Glutamatergic neuron (in vitro differentiated cells): ENCODE results near the gene AGPAT3. TPM values are rescaled to one million over a fixed set of nuclear protein-coding genes. Genes with fewer than 3 reads are reported as not detected.
A peak's percentile ranks its signal among the peaks of the same experiment; 100 is the strongest.
"Not testable (repeated sequence)": the region's sequence is repeated elsewhere in the genome, so short reads cannot be mapped to it uniquely, and the experiment has no call there.

Source experiments
- DNase-seq: peaks from one replicate; pipeline ENCODE4 v3.0.0; 2022
- H3K27ac Mint-ChIP-seq: one replicate; pipeline ENCODE4 v1.8.0; 2020; ENCODE audit warnings: mild to moderate bottlenecking, mixed read lengths, inconsistent platforms; ENCODE audit not compliant: unreplicated experiment
- H3K27me3 Mint-ChIP-seq: one replicate; pipeline ENCODE4 v1.8.0; 2020; ENCODE audit warnings: mild to moderate bottlenecking, moderate library complexity, mixed read lengths, inconsistent platforms; ENCODE audit not compliant: unreplicated experiment
- H3K36me3 Mint-ChIP-seq: one replicate; pipeline ENCODE4 v1.8.0; 2020; ENCODE audit warnings: mild to moderate bottlenecking, mixed read lengths, inconsistent platforms; ENCODE audit not compliant: unreplicated experiment
- H3K4me1 Mint-ChIP-seq: one replicate; pipeline ENCODE4 v1.8.0; 2020; ENCODE audit warnings: mild to moderate bottlenecking, low read depth, mixed read lengths, inconsistent platforms; ENCODE audit not compliant: unreplicated experiment
- H3K4me3 Mint-ChIP-seq: one replicate; pipeline ENCODE4 v1.8.0; 2020; ENCODE audit warnings: mild to moderate bottlenecking, mixed read lengths, inconsistent platforms; ENCODE audit not compliant: unreplicated experiment
- H3K9me3 Mint-ChIP-seq: one replicate; pipeline ENCODE4 v1.8.0; 2020; ENCODE audit warnings: mild to moderate bottlenecking, moderate library complexity, mixed read lengths, inconsistent platforms; ENCODE audit not compliant: unreplicated experiment
- total RNA-seq: library from RNA; stranded (reverse); fragmentation: NEBNext Ultra II Directional; extraction: Animal tissue kit (Norgen Biotek cat#: 25700); gene quantifications from one replicate; pipeline ENCODE4 v1.2.1, GENCODE V29; 2021; ENCODE audit not compliant: unreplicated experiment
- TF ChIP-seq, protein P1 (sequence below): fragments of 200-600 bp; sonication (generic); IDR thresholded peaks from one replicate; pipeline ENCODE4 v1.5.0; 2021; ENCODE audit not compliant: partially characterized antibody, unreplicated experiment

AGPAT3 gene
- total RNA-seq, 1 donor from 2014 or later = 12.6 TPM

DNA sequence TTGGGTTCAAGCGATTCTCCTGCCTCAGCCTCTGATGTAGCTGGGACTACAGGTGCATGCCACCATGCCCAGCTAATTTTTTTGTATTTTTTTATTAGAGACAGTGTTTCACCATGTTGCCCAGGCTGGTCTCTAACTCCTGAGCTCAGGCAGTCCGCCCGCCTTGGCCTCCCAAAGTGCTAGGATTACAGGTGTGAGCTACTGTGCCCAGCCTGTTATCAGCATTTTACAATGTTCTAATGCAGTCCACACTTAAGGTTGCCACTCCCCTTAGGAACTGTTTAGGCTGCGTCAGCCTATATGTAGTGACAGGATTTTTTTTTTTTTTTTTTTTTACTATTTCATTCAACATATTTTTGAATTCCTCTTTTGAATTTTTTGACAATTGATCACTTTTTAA lies 30.2 kb downstream of the AGPAT3 start:
- no peaks in the 10 kb centered on the region for H3K27me3 Mint-ChIP-seq
- TF ChIP-seq, protein P1, sequence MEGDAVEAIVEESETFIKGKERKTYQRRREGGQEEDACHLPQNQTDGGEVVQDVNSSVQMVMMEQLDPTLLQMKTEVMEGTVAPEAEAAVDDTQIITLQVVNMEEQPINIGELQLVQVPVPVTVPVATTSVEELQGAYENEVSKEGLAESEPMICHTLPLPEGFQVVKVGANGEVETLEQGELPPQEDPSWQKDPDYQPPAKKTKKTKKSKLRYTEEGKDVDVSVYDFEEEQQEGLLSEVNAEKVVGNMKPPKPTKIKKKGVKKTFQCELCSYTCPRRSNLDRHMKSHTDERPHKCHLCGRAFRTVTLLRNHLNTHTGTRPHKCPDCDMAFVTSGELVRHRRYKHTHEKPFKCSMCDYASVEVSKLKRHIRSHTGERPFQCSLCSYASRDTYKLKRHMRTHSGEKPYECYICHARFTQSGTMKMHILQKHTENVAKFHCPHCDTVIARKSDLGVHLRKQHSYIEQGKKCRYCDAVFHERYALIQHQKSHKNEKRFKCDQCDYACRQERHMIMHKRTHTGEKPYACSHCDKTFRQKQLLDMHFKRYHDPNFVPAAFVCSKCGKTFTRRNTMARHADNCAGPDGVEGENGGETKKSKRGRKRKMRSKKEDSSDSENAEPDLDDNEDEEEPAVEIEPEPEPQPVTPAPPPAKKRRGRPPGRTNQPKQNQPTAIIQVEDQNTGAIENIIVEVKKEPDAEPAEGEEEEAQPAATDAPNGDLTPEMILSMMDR = no peak
- peaks cover 11% of the 10 kb centered on the region for H3K9me3 Mint-ChIP-seq
- H3K4me3 Mint-ChIP-seq = no peak overlapping the region
- peaks cover 29% of the 10 kb centered on the region for H3K36me3 Mint-ChIP-seq
- no peaks in the 10 kb centered on the region for H3K4me1 Mint-ChIP-seq
- H3K27ac Mint-ChIP-seq = no peak overlapping the region
- no peak for DNase-seq

DNA sequence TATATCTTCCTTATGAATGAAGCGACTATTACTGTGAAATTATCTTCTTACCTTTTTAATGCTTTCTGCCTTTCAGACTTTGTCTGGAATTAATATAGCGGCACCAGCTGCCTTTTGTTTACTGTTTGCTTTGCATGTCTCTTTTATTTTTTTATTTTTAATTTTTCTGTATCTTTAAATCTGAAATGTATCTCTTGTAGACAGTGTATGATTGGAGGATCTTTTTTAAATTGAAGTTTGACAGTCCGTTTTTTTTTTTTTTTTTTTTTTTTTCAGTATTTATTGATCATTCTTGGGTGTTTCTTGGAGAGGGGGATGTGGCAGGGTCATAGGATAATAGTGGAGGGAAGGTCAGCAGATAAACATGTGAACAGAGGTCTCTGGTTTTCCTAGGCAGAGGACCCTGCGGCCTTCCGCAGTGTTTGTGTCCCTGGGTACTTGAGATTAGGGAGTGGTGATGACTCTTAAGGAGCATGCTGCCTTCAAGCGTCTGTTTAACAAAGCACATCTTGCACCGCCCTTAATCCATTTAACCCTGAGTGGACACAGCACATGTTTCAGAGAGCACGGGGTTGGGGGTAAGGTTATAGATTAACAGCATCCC lies 31.8 kb downstream of the AGPAT3 start:
- H3K27ac Mint-ChIP-seq, DNase-seq: not testable (repeated sequence)
- peaks cover 11% of the 10 kb centered on the region for H3K9me3 Mint-ChIP-seq

DNA sequence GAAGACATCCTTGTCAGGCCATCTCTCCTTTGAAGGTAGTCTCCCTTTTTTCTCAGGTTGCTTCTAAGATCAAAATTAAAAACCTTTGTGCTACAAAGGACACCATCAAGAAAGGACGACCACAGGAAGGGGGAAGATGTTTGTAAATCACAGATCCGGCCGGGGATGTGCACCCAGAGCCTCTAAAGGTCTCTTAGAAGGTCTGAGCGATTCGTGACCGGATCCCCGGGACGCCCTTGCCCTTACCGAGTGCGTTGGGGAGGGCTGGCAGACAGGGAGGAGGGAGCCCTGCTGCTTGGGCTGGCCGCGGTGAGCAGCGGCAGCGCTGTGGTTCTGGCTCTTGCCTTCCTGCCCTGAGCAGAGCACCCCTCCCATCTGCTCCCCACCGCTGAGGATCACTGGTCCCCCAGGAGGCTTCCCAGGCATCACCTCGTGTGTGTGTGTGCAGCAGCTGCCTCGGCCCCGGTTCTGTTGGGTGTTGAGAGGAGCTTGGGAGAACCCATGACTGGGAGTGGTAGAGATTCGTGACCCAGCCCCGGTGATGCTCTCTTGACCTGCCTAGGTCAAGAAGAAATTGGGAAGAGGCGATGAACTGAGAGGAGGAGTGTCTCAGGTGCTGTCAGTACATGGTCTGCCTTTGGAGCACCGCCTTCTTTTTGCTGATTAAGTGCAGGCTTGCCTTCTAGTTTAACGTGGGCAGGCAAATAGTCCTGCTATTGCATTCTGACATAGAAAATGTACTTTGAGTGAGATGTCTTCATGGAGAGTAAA lies 34.5 kb downstream of the AGPAT3 start:
- Mint-ChIP-seq H3K27ac (peak overlapping the region; percentile 17), H3K9me3 (peaks cover 14% of the 10 kb centered on the region), H3K36me3 (peaks cover 15% of the 10 kb centered on the region)

More for the DNA sequence above, 31.8 kb downstream of the AGPAT3 start:
- not testable (repeated sequence) for H3K4me1 Mint-ChIP-seq, H3K4me3 Mint-ChIP-seq, H3K27me3 Mint-ChIP-seq
- H3K36me3 Mint-ChIP-seq = peaks cover 28% of the 10 kb centered on the region

DNA sequence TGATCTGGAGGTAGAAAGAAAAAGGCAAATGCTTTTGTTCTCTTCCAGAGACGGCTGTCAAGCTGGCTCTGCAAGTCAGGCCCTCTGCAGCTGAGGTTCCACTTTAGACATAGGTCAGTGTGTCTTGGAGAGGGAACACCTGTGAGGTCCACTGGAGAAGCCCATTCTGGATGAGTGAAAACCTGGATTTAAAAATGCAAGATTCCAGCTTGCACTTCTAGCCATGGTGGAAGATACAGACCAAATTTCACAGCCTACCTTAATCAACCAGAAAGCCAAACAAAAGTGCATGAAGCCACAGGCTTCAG lies 35.0 kb downstream of the AGPAT3 start:
- H3K27ac Mint-ChIP-seq = peak overlapping the region; percentile 17
- peaks cover 16% of the 10 kb centered on the region for H3K4me1 Mint-ChIP-seq
- TF ChIP-seq, protein P1 = no peak
- DNase-seq = no peak
- H3K36me3 Mint-ChIP-seq = peaks cover 15% of the 10 kb centered on the region
- peaks cover 5% of the 10 kb centered on the region for H3K27me3 Mint-ChIP-seq
- H3K4me3 Mint-ChIP-seq = no peak overlapping the region
- peaks cover 16% of the 10 kb centered on the region for H3K9me3 Mint-ChIP-seq

More for the DNA sequence above, 34.5 kb downstream of the AGPAT3 start:
- Mint-ChIP-seq H3K4me3 (no peak overlapping the region), H3K4me1 (peaks cover 12% of the 10 kb centered on the region), H3K27me3 (peaks cover 5% of the 10 kb centered on the region)
- TF ChIP-seq, protein P1 = no peak
- DNase-seq = no peak

DNA sequence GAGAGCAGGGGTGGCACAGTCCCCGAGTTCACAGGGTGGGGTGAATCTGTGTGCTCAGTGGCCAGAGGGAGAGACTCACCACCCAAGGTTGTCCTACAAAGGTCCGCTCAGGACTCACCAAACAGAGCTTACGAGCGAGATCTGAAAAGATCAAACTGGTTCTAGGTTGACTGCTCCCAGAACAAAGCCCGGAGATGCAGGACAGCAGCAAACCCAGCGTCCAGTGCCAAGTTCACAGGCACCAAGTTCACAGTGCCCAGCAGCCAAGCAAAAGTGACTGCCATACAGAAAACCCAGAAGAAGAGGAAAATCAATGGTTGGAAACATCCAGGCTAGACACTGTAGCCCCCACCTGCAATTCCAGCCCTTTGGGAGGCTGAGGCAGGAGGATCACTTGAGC lies 35.7 kb downstream of the AGPAT3 start:
- Mint-ChIP-seq H3K4me1 (peaks cover 16% of the 10 kb centered on the region), H3K36me3 (peaks cover 15% of the 10 kb centered on the region), H3K27ac (no peak overlapping the region), H3K9me3 (peaks cover 16% of the 10 kb centered on the region), H3K4me3 (no peak overlapping the region), H3K27me3 (peaks cover 5% of the 10 kb centered on the region)
- no peak for DNase-seq
- TF ChIP-seq, protein P1 = no peak
